Measurements from ENCODE around the gene PEAK1. TPM values are rescaled to one million over a fixed set of nuclear protein-coding genes. Genes with fewer than 3 reads are reported as not detected.
"Not testable (repeated sequence)": the region's sequence is repeated elsewhere in the genome, so short reads cannot be mapped to it uniquely, and the experiment has no call there.

PEAK1 gene
- total RNA-seq, 4 donors from 2014 or later, result 51.1 to 82.2 (median 58.1) TPM

DNA sequence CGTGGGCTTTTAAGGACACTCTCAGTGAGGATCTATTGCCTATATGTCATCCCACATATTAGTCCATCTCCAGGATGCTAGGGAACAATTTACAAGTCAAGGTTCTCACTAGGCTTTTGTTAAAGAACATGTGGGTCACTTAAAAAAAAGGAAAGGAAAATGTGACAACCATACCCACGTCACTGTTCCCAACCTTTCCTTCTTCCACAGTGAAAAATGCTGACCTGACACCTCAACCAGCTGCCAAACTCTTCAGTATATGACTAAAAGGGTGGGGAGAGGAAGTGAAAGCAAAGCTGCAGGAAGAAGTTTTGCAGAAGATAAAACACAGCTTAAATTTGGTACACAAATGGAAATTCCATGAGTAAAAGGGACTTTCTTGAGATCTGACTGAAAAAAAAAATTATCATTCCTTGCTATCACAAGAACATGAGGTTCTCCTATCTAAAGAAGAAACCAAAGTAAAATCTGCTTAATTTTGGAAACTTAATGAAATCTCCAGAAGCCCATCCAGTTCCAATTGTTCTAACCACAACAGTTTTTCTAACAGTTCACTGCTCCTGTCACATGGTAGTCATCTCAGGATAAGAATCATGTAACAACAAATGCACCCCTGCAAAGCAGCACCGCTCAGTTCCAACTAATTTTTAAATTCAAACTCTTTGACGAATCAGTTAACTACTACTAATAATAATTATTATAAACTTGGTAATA lies 232.0 kb downstream of the PEAK1 start:
- in situ Hi-C loops (cut with MboI; ENCODE audit: low pct_ligation_motif_present in 1 of 4, low pct_unique_long_range_greater_than_20kb in 1 of 4, low sequenced_read_pairs in 3 of 4), result no loop called here
- TF ChIP-seq EP300 (IDR thresholded peaks at IDR 0.05; ENCODE audit: low read depth), result no peak
- TF ChIP-seq POLR2AphosphoS5 (IDR thresholded peaks at IDR 0.05), result peak in 1 of 3 donors; percentile 36
- Histone ChIP-seq H3K36me3 (no peaks in the 10 kb centered on the region), H3K4me3 (no peak overlapping the region), H3K27ac (peak overlapping the region; percentile 40 to 59 (median 54)), H3K9me3 (no peaks in the 10 kb centered on the region), H3K27me3 (no peaks in the 10 kb centered on the region), H3K4me1 (peaks cover 3 to 43% (median 26%) of the 10 kb centered on the region in 4 donors)
- DNase-seq, result peak; percentile 18
- intact Hi-C loops (cut with DNase I; ENCODE audit: low total_unique reads), result loop anchor here (10.0 kb wide), 1 partner anchor 317 kb away; no protein-coding TSS in a partner anchor
- 48 to 57% methylated on average over 4 of the region's 4 CpGs for WGBS, 2 donors (ENCODE audit: low coverage in 1 of 2)

DNA sequence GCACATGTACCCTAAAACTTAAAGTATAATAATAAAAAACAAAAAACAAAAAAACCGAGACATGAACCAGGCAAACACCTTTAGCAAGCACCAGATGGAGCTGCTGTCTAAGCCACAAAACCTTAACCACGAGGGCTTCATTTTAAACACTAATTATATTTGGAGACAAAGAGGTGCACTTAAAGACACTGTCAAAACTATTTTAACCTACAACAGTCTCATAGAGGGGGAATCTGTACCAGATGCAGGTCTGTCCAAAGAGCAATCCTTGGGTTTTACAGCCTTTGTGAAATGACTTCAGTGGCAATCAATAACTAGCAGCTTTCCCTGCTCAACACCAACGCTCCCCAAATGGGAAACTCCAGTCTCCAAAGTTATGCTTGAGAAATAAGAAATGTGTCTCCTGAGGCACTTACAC lies 233.3 kb downstream of the PEAK1 start:
- Histone ChIP-seq H3K4me1 (peaks cover 3 to 43% (median 26%) of the 10 kb centered on the region in 4 donors), H3K36me3 (no peaks in the 10 kb centered on the region), H3K4me3 (no peak overlapping the region), H3K27me3 (no peaks in the 10 kb centered on the region), H3K27ac (peak overlapping the region in 3 of 4 donors; percentile 19 to 59 (median 40)), H3K9me3 (no peaks in the 10 kb centered on the region)
- intact Hi-C loops (cut with DNase I; ENCODE audit: low total_unique reads) (loop anchor here (10.0 kb wide), 1 partner anchor 318 kb away; no protein-coding TSS in a partner anchor), in situ Hi-C loops (cut with MboI; ENCODE audit: low pct_ligation_motif_present in 1 of 4, low pct_unique_long_range_greater_than_20kb in 1 of 4, low sequenced_read_pairs in 3 of 4) (no loop called here)
- no peak for DNase-seq
- TF ChIP-seq, protein P1, sequence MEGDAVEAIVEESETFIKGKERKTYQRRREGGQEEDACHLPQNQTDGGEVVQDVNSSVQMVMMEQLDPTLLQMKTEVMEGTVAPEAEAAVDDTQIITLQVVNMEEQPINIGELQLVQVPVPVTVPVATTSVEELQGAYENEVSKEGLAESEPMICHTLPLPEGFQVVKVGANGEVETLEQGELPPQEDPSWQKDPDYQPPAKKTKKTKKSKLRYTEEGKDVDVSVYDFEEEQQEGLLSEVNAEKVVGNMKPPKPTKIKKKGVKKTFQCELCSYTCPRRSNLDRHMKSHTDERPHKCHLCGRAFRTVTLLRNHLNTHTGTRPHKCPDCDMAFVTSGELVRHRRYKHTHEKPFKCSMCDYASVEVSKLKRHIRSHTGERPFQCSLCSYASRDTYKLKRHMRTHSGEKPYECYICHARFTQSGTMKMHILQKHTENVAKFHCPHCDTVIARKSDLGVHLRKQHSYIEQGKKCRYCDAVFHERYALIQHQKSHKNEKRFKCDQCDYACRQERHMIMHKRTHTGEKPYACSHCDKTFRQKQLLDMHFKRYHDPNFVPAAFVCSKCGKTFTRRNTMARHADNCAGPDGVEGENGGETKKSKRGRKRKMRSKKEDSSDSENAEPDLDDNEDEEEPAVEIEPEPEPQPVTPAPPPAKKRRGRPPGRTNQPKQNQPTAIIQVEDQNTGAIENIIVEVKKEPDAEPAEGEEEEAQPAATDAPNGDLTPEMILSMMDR (IDR thresholded peaks at IDR 0.05), result peak; percentile 35 to 60 (median 43)
- TF ChIP-seq EP300 (IDR thresholded peaks at IDR 0.05; ENCODE audit: low read depth), result no peak
- WGBS, 2 donors (ENCODE audit: low coverage in 1 of 2), result 14 to 32% methylated on average over 3 of the region's 3 CpGs

DNA sequence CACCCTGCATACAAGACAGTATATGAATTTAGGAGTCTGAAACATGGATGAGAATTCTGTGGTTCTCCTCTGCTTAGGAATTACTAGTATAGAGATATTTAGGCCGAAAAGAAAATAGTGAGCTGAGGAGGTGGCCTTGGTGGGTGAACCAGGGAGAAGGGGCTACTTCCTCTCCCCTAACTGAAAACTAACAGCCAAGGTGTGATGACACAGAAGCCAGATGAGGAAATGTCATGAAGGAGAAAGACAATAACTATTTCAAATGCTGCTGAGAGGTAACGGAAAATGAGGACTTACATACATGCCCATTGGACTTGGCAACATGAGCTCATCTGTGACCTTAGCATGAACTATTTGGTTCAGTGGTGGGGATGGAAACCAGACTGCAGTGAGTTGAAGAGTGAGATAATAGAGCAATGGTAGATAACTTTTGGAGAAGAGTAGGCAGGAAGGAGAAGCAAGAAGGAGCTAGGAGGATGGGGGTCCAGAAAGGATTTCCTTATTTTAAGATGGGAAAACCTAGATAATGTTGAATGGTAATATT lies 234.6 kb downstream of the PEAK1 start:
- no peak for DNase-seq
- in situ Hi-C loops (cut with MboI; ENCODE audit: low pct_ligation_motif_present in 1 of 4, low pct_unique_long_range_greater_than_20kb in 1 of 4, low sequenced_read_pairs in 3 of 4) (no loop called here), intact Hi-C loops (cut with DNase I; ENCODE audit: low total_unique reads) (loop anchor here (10.0 kb wide), 1 partner anchor 319 kb away; no protein-coding TSS in a partner anchor)
- no peak for TF ChIP-seq POLR2A (IDR thresholded peaks at IDR 0.05)
- no peak for TF ChIP-seq POLR2AphosphoS5 (IDR thresholded peaks at IDR 0.05)
- TF ChIP-seq, protein P1 (IDR thresholded peaks at IDR 0.05), result no peak
- no peak for TF ChIP-seq EP300 (IDR thresholded peaks at IDR 0.05; ENCODE audit: low read depth)
- WGBS, 2 donors (ENCODE audit: low coverage in 1 of 2), result 90% methylated on average over 2 of the region's 2 CpGs
- H3K27ac ChIP-seq, result no peak overlapping the region
- H3K27me3 ChIP-seq, result no peaks in the 10 kb centered on the region
- no peaks in the 10 kb centered on the region for H3K36me3 ChIP-seq
- no peak overlapping the region for H3K4me3 ChIP-seq
- no peaks in the 10 kb centered on the region for H3K9me3 ChIP-seq
- H3K4me1 ChIP-seq, result peaks cover 3 to 47% (median 26%) of the 10 kb centered on the region in 4 donors

DNA sequence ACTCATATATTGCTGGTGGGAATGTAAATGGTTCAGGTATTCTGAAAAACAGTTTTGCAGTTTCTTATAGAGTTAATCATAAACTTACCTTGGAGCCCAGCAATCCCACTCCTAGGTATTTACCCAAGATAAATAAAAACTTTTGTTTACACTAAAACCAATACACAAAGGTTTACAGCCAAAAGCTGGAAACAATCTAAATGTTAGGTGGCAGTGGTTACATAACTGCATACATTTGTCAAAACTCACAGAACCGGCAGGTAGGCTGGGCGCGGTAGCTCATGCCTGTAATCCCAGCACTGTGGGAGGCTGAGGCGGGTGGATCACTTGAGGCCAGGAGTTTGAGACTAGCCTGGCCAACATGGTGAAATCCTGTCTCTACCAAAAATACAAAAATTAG lies 235.6 kb downstream of the PEAK1 start:
- in situ Hi-C loops (cut with MboI; ENCODE audit: low pct_ligation_motif_present in 1 of 4, low pct_unique_long_range_greater_than_20kb in 1 of 4, low sequenced_read_pairs in 3 of 4); H3K4me3 ChIP-seq; H3K9me3 ChIP-seq; H3K27me3 ChIP-seq; H3K36me3 ChIP-seq: not testable (repeated sequence)
- peaks cover 3 to 57% (median 26%) of the 10 kb centered on the region in 4 donors for H3K4me1 ChIP-seq
- 57% methylated on average over 4 of the region's 4 CpGs; no CpG with 5 or more reads in 1 of the 2 donors for WGBS, 2 donors (ENCODE audit: low coverage in 1 of 2)
- peak; percentile 35 for DNase-seq
- intact Hi-C loops (cut with DNase I; ENCODE audit: low total_unique reads), result loop anchor here (10.0 kb wide), 1 partner anchor 320 kb away; no protein-coding TSS in a partner anchor
- H3K27ac ChIP-seq, result peak overlapping the region in 1 of 4 donors; percentile 5

DNA sequence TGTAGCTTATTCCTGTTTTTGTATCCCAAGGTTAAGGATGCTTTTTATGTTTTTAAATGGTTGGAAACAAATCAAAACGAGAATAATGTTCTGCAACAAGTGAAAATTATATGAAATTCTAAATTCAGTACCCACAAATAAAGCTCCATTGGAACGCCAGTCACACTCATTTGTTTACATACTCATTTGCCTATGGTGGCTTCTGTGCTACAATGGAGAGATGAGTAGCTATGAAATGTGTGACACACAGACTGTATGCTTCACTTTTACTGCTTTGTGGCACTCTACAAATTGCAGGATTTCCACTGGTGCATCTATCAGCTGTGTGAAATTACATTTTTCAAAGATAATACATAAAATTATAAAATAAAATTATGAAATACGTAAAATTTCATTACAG lies 236.8 kb downstream of the PEAK1 start:
- Histone ChIP-seq H3K4me1 (peaks cover 3 to 64% (median 29%) of the 10 kb centered on the region in 4 donors), H3K4me3 (no peak overlapping the region), H3K27ac (no peak overlapping the region), H3K9me3 (no peaks in the 10 kb centered on the region), H3K27me3 (no peaks in the 10 kb centered on the region), H3K36me3 (no peaks in the 10 kb centered on the region)
- 81 to 84% methylated on average over 3 of the region's 3 CpGs for WGBS, 2 donors (ENCODE audit: low coverage in 1 of 2)
- TF ChIP-seq, protein P1 (IDR thresholded peaks at IDR 0.05), result no peak
- TF ChIP-seq POLR2AphosphoS5 (IDR thresholded peaks at IDR 0.05) (no peak), POLR2A (IDR thresholded peaks at IDR 0.05) (no peak), EP300 (IDR thresholded peaks at IDR 0.05; ENCODE audit: low read depth) (no peak)
- DNase-seq, result no peak
- in situ Hi-C loops (cut with MboI; ENCODE audit: low pct_ligation_motif_present in 1 of 4, low pct_unique_long_range_greater_than_20kb in 1 of 4, low sequenced_read_pairs in 3 of 4), result no loop called here
- intact Hi-C loops (cut with DNase I; ENCODE audit: low total_unique reads), result loop anchor here (10.0 kb wide), 1 partner anchor 322 kb away; no protein-coding TSS in a partner anchor
